AG04450 (cell line): ENCODE measurements around the gene IL24. TPM values are rescaled to one million over a fixed set of nuclear protein-coding genes. Genes with fewer than 3 reads are reported as not detected.

ENCODE experiments used
- CTCF ChIA-PET: fragments of 300-600, 350-600 bp; formaldehyde crosslinking; extraction: SDS; loops from one replicate; lab custom pipeline; 2022; ENCODE audit warnings: antibody characterized with exemption, inconsistent platforms; lab: Charles Lee
- POLR2A ChIA-PET: fragments of 350-600 bp; formaldehyde crosslinking; extraction: SDS; loops from one replicate; lab custom pipeline; 2021; ENCODE audit warnings: antibody characterized with exemption, inconsistent platforms; lab: Yijun Ruan, JAX
- DNase-seq: peaks from one replicate; pipeline ENCODE4 v3.0.0-alpha.2; 2011; ENCODE audit warnings: low read depth, low spot score
- H3K27ac ChIP-seq: one replicate; pipeline ENCODE4 v1.5.1; 2012; ENCODE audit warnings: low read depth, low read length, control low read depth
- H3K27me3 ChIP-seq: one replicate; pipeline ENCODE4 v1.6.0; 2012; ENCODE audit warnings: low read length; ENCODE audit not compliant: control insufficient read depth, insufficient read depth
- H3K4me3 ChIP-seq: 2 replicates; pipeline ENCODE4 v1.5.1; 2011; ENCODE audit warnings: mild to moderate bottlenecking, low read depth, low read length, control low read depth
- H3K9me3 ChIP-seq: 2 replicates; pipeline ENCODE4 v1.5.1; 2012; ENCODE audit warnings: low read length; ENCODE audit not compliant: control insufficient read depth, insufficient read depth
- polyA plus RNA-seq: library from polyadenylated mRNA; depleted of rRNA; stranded (reverse); fragments of >200 nt; gene quantifications from 2 replicates; pipeline ENCODE4 v1.2.3, GENCODE V29; 2011
- TF ChIP-seq, protein P1 (sequence below): IDR thresholded peaks from 2 replicates; pipeline ENCODE4 v1.5.1; 2011; ENCODE audit warnings: low read depth, low read length, control low read depth, inconsistent platforms

The IL24 gene
- polyA plus RNA-seq, 1 experiment, result 0.73 TPM

DNA sequence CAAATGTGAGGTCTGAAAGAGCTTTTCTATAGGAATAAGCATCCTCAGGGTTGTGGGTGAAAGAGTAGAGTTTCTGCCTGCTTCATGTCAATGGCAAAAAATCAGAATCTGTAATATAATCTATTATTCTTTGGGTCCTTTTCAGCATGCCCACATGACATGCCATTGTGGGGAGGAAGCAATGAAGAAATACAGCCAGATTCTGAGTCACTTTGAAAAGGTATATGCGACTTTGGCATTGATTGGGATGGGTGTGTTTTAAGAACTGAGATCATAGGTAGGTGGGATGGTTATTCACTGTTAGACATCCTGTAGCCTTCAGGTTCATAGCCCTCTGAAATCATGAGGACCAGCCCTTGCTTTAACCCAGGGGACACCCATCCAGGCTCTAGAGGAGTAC lies 30.0 kb upstream of the IL24 start:
- Histone ChIP-seq H3K4me3 (no peak overlapping the region), H3K27ac (no peak overlapping the region), H3K27me3 (no peaks in the 10 kb centered on the region), H3K9me3 (peaks cover 2% of the 10 kb centered on the region; the same call in 1 of the 2 replicates)
- POLR2A ChIA-PET, result no interaction called here
- DNase-seq, result no peak
- CTCF ChIA-PET, result interaction anchor here (1.8 to 3.7 kb wide), 2 partner anchors 41 to 44 kb away, joined by 4 to 28 read pairs; no protein-coding TSS in a partner anchor
- TF ChIP-seq, protein P1, sequence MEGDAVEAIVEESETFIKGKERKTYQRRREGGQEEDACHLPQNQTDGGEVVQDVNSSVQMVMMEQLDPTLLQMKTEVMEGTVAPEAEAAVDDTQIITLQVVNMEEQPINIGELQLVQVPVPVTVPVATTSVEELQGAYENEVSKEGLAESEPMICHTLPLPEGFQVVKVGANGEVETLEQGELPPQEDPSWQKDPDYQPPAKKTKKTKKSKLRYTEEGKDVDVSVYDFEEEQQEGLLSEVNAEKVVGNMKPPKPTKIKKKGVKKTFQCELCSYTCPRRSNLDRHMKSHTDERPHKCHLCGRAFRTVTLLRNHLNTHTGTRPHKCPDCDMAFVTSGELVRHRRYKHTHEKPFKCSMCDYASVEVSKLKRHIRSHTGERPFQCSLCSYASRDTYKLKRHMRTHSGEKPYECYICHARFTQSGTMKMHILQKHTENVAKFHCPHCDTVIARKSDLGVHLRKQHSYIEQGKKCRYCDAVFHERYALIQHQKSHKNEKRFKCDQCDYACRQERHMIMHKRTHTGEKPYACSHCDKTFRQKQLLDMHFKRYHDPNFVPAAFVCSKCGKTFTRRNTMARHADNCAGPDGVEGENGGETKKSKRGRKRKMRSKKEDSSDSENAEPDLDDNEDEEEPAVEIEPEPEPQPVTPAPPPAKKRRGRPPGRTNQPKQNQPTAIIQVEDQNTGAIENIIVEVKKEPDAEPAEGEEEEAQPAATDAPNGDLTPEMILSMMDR, result no peak

DNA sequence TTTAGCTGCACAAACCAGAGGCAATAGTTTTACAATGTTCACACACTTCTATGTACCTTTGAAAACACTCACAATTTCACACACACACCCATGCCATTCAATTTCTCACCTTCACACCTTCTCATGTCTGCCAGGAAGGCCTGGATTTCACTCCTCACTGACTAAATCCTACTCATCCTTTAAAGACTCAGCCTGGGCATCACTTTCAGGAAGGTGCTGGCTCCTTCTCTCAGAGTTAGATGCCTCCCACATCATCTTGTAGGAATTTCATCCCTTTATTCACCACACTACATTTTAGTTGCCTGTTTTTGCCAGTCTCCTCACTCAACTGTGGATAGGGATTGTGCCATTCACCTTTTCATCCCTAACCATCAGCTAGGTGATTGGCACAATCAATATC lies 29.5 kb upstream of the IL24 start:
- Histone ChIP-seq H3K9me3 (peaks cover 4% of the 10 kb centered on the region; the same call in 1 of the 2 replicates), H3K27me3 (no peaks in the 10 kb centered on the region), H3K4me3 (no peak overlapping the region), H3K27ac (no peak overlapping the region)
- DNase-seq, result no peak
- TF ChIP-seq, protein P1, result no peak
- CTCF ChIA-PET, result interaction anchor here (1.3 to 1.8 kb wide), 2 partner anchors 44 to 45 kb away, joined by 4 read pairs; no protein-coding TSS in a partner anchor
- POLR2A ChIA-PET, result no interaction called here

- ChIA-PET CTCF (interaction anchor here (1.3 to 1.8 kb wide), 2 partner anchors 43 to 44 kb away, joined by 4 read pairs; no protein-coding TSS in a partner anchor), POLR2A (no interaction called here)
- no peaks in the 10 kb centered on the region for H3K27me3 ChIP-seq
- H3K27ac ChIP-seq, result no peak overlapping the region
- H3K9me3 ChIP-seq, result peaks cover 4% of the 10 kb centered on the region; the same call in 1 of the 2 replicates
- H3K4me3 ChIP-seq, result no peak overlapping the region
- DNase-seq, result no peak
- TF ChIP-seq, protein P1, result no peak
These were observed 29.0 kb upstream of the IL24 start for GRCh38 chr1:206868264-206868663.

GRCh38 chr1:206872139-206872538 lies 25.1 kb upstream of the IL24 start:
- CTCF ChIA-PET, result interaction anchor here (0.5 to 4.1 kb wide), 3 partner anchors 8 to 47 kb away, joined by 4 to 19 read pairs (median 5); no protein-coding TSS in a partner anchor
- no peak for DNase-seq

More at GRCh38 chr1:206872139-206872538, 25.1 kb upstream of the IL24 start:
- H3K27me3 ChIP-seq, result no peaks in the 10 kb centered on the region
- TF ChIP-seq, protein P1, result no peak
- POLR2A ChIA-PET, result no interaction called here
- H3K4me3 ChIP-seq, result no peak overlapping the region
- H3K9me3 ChIP-seq, result peaks cover 4% of the 10 kb centered on the region; the same call in 1 of the 2 replicates
- H3K27ac ChIP-seq, result no peak overlapping the region
